ENCODE measurements around the gene ADGRF4. TPM values are rescaled to one million over a fixed set of nuclear protein-coding genes. Genes with fewer than 3 reads are reported as not detected.

Gene ADGRF4
- total RNA-seq = under 1 TPM in 1 of 2 donors, not detected in 1; 0.86 TPM

GRCh38 chr6:47698342-47698787 lies at the start of gene ADGRF4:
Gene ADGRF4, plus strand, starts transcription at chr6:47698580. Its CDS starts 8,666 bp downstream, at chr6:47707246.
- Histone ChIP-seq H3K9me3 (no peaks in the 10 kb centered on the region), H3K27ac (peak within 1 kb of the TSS in 1 of 2 donors; percentile 29), H3K4me3 (no peak within 1 kb of the TSS), H3K36me3 (no peaks in the 10 kb centered on the region), H3K27me3 (no peaks in the 10 kb centered on the region), H3K4me1 (peaks cover 0 to 7% of the 10 kb centered on the region in 2 donors)
- no peak for TF ChIP-seq CTCF (IDR thresholded peaks at IDR 0.05)
- DNase-seq (ENCODE audit: low spot score) = no peak

GRCh38 chr6:47650553-47651432 lies 47.6 kb upstream of the ADGRF4 start:
- Histone ChIP-seq H3K36me3 (no peaks in the 10 kb centered on the region), H3K9me3 (no peaks in the 10 kb centered on the region), H3K4me3 (no peak overlapping the region), H3K27ac (peak overlapping the region in 1 of 2 donors; percentile 69), H3K27me3 (no peaks in the 10 kb centered on the region), H3K4me1 (peaks cover 0 to 15% of the 10 kb centered on the region in 2 donors)
- no peak for DNase-seq (ENCODE audit: low spot score)
- no peak for TF ChIP-seq CTCF (IDR thresholded peaks at IDR 0.05)

GRCh38 chr6:47651505-47651944 lies 46.9 kb upstream of the ADGRF4 start:
- no peak for TF ChIP-seq CTCF (IDR thresholded peaks at IDR 0.05)
- no peak overlapping the region for H3K4me3 ChIP-seq

GRCh38 chr6:47653706-47654105 lies 44.7 kb upstream of the ADGRF4 start:
- DNase-seq (ENCODE audit: low spot score) = no peak
- H3K4me3 ChIP-seq = no peak overlapping the region
- no peak for TF ChIP-seq CTCF (IDR thresholded peaks at IDR 0.05)
- H3K27ac ChIP-seq = no peak overlapping the region
- H3K4me1 ChIP-seq = peaks cover 0 to 15% of the 10 kb centered on the region in 2 donors
- no peaks in the 10 kb centered on the region for H3K36me3 ChIP-seq
- H3K27me3 ChIP-seq = no peaks in the 10 kb centered on the region
- H3K9me3 ChIP-seq = no peaks in the 10 kb centered on the region

More at GRCh38 chr6:47651505-47651944, 46.9 kb upstream of the ADGRF4 start:
- Histone ChIP-seq H3K27me3 (no peaks in the 10 kb centered on the region), H3K36me3 (no peaks in the 10 kb centered on the region), H3K4me1 (peaks cover 0 to 15% of the 10 kb centered on the region in 2 donors), H3K9me3 (no peaks in the 10 kb centered on the region), H3K27ac (peak overlapping the region in 1 of 2 donors; percentile 69)
- DNase-seq (ENCODE audit: low spot score) = no peak

GRCh38 chr6:47654255-47654654 lies 44.1 kb upstream of the ADGRF4 start:
- TF ChIP-seq CTCF (IDR thresholded peaks at IDR 0.05) = no peak
- no peak overlapping the region for H3K4me3 ChIP-seq
- no peaks in the 10 kb centered on the region for H3K27me3 ChIP-seq
- DNase-seq (ENCODE audit: low spot score) = no peak
- H3K9me3 ChIP-seq = no peaks in the 10 kb centered on the region
- no peak overlapping the region for H3K27ac ChIP-seq
- H3K36me3 ChIP-seq = no peaks in the 10 kb centered on the region
- peaks cover 0 to 15% of the 10 kb centered on the region in 2 donors for H3K4me1 ChIP-seq
